Panc1 (cell line): ENCODE data around the gene ZMYND12.

ENCODE experiments used
- CTCF ChIP-seq: fragments of 450-650 bp; IDR thresholded peaks from 2 replicates; pipeline ENCODE4 v1.5.1; 2017; ENCODE audit warnings: mild to moderate bottlenecking
- POLR2AphosphoS5 ChIP-seq: IDR thresholded peaks from 2 replicates; pipeline ENCODE4 v1.6.1; 2012; ENCODE audit warnings: mild to moderate bottlenecking, low read depth, low read length, moderate library complexity
- REST ChIP-seq, 2 experiments: IDR thresholded peaks; 2 replicates each; pipeline ENCODE4 v1.6.1; 2011 to 2012; ENCODE audit warnings: low read depth in 2 of 2, control low read depth in 1 of 2, low read length in 1 of 2, mild to moderate bottlenecking in 1 of 2, moderate library complexity in 1 of 2; ENCODE audit not compliant: insufficient read depth in 1 of 2

GRCh38 chr1:42463921-42464320 lies 8.1 kb upstream of the ZMYND12 start:
- TF ChIP-seq POLR2AphosphoS5 (no peak), CTCF (no peak), REST (IDR thresholded peaks at IDR 0.05; ENCODE audit: insufficient read depth in 1 of 2, low read depth in 2 of 2, low read length in 1 of 2) (no peak)
